Activated CD4-positive, CD25-positive, alpha-beta regulatory T cell (primary cell): ENCODE data around the gene SNX27.
"Not testable (repeated sequence)": the region's sequence is repeated elsewhere in the genome, so short reads cannot be mapped to it uniquely, and the experiment has no call there.

Experiments
- DNase-seq, 4 experiments: peaks; one replicate each; lab custom pipeline; 2025; lab: John Stamatoyannopoulos, UW

The SNX27 gene

DNA sequence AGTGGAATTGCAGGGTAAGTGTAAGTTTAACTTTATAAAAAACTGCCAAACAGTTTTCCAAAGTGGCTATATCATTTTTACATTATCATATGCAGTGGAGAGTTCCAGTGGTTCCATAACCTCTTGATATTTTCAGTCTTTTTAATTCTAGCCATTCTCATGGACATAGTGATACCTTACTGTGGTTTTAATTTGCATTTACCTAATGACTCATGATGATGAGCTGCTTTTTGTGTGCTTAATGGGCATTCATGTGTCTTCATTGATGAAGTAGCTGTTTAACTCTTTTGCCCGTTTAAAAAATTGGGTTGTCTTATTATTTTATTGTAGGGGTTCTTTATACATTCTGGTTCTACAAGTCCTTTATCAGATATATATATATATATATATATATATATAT lies 29.4 kb downstream of the SNX27 start:
- no peak for DNase-seq

DNA sequence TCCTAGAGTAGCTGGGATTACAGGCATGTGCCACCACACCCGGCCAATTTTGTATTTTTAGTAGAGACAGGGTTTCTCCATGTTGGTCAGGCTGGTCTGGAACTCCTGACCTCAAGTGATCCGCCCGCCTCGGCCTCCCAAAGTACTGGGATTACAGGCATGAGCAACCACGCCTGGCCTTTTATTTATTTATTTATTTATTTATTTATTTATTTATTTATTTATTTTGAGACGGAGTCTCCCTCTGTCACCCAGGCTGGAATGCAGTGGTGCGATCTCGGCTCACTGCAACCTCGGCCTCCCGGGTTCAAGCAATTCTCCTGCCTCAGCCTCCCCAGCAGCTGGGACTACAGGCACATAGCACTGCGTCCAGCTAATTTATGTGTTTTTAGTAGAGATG lies 31.2 kb downstream of the SNX27 start:
- not testable (repeated sequence) for DNase-seq

DNA sequence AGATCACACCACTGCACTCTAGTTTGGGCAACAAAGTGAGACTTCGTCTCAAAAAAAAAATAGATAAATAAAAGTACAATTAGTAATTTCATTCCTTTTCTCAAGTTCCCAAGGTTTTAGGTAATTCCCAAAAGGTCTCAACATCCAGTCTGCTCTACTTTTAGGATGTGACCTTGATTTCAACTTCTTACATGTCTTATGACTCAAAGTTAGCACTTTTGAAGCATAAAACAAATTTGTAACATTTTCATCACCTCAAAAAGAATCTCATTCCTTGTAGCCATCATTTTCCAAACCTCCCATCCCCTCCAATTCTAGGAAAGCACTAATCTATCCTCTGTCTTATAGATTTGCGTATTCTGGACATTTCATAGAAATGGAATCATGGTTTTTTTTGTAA lies 32.2 kb downstream of the SNX27 start:
- DNase-seq: no peak

DNA sequence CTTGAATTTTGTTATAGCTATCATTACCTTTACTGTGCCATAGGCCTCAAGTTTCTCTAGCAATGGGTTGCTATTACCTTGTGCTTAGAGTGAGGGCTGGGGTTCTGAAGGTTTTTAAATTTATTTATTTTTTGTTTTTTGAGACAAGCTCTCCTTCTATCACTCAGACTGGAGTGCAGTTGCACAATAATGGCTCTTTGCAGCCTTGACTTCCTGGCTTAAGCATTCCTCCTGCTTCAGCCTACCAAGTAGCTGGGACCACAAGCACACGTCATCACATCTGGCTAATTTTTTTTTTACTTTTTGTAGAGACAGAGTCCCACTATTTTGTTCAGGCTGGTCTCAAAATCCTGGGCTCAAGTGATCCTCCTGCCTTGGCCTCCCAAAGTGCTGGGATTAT lies 41.5 kb downstream of the SNX27 start:
- DNase-seq: no peak

DNA sequence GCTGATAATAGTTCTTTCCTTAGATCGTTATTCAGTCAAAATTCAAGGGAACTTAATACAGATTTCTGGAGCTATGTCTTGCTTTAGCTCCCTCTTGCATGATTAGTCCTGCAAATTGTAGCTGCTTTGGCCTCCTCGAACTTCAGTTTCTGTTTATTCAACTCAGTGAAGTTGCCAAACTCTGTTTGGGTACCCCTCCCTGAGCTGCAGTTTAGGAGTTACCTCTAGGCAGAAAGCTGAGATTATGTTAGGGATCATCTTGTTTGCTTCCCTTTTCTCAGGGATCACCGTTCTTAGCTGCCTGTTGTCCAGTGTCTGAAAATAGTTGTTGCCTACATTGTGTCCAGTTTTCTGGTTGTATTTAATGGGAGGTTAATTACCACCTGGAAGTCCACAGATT lies 43.5 kb downstream of the SNX27 start:
- no peak for DNase-seq

DNA sequence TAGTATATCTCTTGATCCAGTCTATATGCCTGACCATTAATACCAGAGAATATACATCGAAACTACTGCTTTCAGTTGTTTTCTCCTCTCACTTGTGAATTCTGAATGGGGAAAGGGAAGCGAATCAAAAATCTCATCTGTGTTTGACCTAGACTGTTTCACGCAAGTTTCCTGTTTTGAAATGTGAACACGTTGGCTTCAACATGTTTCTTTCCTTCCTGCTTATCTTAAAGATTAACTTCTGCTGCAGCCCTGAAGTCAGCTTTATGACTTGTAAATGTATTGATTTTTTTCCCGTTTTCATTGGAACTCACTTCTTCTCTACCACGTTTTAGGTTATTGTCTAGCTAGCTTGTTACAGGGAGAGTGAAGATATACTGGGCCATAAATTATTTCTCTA lies 49.9 kb downstream of the SNX27 start:
- DNase-seq: no peak

DNA sequence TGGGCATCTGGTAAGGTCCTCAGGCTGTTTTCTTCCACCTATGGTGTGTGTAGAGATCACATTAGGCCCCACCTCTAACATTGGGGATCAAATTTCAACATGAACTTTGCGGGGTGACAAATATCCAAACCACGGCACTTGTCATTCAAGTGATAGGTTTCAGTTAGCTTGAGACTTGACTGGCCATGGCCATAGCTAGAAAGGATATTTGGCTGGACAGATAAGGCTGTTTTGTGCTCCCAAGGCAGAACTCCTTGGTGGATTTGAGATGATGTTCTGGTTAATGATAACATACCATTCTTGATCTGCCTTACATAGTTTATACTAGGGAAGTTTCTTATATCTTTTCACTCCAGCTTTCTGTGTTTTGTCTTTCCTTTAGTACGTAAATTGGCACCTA lies 56.2 kb downstream of the SNX27 start:
- no peak for DNase-seq

DNA sequence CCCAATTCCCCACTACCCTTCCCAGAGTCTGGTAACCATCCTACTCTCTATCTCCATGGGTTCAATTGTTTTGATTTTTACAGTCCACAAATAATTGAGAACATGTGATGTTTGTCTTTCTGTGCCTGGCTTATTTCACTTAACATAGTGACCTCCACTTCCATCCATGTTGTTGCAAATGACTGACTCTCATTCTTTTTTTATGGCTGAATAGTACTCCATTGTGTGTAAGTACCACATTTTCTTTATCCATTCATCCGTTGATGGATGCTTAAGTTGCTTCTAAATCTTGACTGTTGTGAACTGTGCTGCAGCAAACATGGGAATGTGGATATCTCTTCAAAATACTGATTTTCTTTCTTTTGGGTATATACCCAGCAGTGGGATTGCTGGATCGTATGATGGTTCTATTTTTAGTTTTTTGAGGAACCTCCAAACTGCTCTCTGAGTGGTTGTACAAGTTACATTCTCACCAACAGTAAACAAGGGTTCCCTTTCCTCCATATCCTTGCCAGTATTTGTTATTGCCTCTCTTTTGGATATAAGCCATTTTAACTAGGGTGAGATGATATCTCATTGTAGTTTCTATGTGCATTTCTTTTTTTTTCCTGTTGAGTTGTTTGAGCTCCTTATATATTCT lies 58.3 kb downstream of the SNX27 start:
- DNase-seq: not testable (repeated sequence)

DNA sequence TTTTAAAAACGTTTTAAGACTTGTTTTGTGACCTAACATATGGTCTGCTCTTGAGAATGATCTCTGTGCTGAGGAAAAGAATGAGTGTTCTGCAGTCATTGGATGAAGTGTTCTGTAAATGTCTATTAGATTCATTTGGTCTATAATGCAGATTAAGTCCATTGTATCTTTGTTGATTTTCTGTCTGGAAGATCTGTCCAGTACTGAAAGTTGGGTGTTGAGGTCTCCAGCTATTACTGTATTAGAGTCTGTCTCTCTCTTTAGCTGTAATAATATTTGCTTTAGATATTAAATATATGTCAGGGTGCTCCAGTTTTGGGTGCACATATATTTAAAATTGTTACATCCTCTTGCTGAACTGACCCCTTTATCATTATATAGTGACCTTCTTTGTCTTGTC lies 61.6 kb downstream of the SNX27 start:
- no peak for DNase-seq

DNA sequence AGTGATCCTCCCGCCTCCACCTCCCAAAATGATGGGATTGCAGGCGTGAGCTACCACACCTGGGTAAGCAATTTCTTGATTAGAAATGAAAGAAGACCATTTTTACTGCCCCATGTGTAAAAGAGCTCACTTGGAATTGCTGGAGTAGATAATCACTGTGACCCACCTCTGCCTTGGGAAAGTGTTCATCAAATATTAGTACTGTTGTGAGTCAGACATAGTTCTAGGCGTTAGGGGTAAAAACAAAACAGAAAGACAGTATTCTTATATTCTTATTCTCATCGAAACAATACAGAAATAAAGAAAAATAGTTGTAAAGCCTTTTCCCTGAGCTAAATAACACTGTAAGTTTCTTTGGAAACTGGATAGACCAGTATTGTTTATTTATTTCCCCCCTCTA lies 68.5 kb downstream of the SNX27 start:
- DNase-seq: no peak

DNA sequence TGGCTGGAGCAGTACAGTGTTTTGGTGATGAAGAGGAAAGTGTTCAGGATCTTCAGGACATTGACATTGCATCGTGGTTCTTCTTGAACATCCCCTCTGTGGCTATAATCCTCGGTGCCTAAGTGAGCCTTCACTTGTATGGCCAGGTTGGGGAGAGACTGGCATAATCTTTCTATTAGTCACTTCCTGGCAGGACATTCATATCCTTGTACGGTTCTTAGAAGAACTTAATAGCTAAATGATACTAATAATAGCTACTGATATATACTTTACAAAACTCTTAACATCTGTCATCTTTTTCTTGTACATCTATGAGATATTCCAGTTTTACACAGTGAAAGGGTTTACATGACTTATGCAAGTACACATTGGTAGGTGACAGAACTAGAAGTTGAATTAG lies 69.0 kb downstream of the SNX27 start:
- no peak for DNase-seq

DNA sequence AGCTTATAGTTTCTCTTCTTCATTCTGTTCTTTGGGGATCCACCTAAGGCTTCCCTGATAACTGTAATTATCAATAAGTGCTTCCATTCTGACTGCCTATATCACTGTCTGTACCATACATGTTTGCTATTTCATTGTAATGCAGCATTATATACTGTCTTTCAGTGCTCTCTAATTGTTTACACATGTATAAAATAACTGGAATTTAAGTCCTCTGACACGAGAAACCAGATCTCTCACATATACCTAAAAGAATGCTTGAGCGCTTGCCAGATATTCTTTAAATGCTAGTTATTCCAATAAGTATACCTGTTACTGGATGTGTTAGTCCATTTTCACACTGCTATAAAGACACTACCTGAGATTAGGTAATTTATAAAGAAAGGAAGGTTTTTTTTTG lies 70.1 kb downstream of the SNX27 start:
- DNase-seq: no peak

DNA sequence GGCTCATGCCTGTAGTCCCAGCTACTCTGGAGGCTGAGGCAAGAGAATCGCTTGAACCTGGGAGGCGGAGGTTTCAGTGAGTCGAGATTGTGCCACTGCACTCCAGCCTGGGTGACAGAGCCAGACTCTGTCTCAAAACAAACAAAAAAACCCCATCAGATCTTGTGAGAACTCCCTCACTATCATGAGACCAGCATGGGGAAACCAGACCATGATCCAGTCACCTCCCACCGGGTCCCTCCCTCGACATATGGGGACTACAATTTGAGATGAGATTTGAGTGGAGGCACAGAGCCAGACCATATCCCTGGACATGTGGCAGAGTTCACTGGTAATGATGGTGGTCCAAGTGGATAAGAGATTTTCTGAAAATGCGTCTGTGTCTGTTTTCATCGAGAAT lies 71.1 kb downstream of the SNX27 start:
- DNase-seq: not testable (repeated sequence)

DNA sequence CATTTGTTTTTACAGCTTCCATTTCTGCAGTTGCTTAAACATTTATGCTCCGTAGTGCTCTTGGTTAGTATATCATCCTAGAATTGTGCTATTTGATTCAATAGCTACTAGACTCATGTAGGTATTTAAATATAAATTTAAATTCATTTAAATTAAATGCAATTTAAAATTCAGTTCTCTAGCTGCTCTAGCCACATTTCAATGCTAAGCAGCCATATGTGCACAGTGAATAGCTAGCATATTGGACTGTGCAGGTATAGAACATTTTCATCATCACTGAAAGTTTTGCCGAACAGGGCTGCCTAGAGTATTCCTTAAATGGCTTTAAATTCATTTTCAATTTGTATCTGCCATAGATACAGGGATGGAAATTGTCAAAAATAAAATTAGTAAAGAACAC lies 72.3 kb downstream of the SNX27 start:
- no peak for DNase-seq

DNA sequence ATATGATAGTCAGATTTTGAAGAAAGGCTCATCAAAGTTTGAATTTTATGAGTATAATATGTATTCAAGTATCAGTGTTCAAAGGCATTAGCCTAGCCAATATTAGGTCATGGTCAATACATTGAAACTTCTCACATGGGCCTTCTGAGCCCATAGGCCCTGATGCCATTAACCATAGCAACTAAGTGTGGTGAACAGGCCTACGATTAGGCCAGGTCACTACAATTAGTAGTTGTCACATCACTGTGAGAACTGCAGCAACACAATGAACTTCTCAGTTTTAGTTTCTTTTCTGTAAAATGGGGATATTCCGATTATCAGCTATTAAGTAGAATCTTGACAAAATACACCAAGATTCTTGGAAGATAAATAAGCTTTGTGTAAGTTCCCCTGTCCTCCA lies 74.7 kb downstream of the SNX27 start:
- no peak for DNase-seq

DNA sequence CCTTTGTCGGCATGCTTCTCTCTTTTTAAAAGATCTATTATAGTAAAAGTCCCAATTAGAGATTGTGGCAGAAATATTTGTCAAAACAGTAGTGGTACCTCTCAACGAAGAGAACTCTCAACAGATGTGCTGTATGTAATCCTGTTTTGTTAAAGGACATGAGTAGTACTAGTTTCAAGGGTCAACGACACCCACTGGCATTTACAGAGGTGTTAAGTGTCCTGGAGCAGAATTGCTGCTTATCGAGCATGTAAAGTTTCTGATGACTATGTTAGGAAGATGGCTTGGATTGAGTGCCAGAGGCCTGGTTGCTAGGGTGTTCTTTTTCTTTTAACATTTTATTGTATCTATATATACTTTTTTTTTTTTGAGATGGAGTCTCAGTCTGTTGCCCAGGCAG lies 77.6 kb downstream of the SNX27 start:
- no peak for DNase-seq

DNA sequence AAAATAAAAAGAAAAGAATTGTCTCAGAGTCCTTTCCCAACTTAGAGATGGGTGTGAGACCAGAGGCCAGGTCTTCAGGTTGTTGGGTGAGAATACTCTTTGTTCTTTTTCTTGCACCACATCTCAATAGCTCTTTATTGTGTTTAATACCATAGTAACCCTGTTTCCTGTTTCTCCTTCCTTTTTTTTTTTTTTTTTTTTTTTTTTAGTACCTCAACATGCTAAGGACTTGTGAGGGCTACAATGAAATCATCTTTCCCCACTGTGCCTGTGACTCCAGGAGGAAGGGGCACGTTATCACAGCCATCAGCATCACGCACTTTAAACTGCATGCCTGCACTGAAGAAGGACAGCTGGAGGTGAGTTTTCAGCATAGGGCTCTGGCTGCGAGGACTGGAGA lies 80.4 kb downstream of the SNX27 start:
- DNase-seq: no peak

DNA sequence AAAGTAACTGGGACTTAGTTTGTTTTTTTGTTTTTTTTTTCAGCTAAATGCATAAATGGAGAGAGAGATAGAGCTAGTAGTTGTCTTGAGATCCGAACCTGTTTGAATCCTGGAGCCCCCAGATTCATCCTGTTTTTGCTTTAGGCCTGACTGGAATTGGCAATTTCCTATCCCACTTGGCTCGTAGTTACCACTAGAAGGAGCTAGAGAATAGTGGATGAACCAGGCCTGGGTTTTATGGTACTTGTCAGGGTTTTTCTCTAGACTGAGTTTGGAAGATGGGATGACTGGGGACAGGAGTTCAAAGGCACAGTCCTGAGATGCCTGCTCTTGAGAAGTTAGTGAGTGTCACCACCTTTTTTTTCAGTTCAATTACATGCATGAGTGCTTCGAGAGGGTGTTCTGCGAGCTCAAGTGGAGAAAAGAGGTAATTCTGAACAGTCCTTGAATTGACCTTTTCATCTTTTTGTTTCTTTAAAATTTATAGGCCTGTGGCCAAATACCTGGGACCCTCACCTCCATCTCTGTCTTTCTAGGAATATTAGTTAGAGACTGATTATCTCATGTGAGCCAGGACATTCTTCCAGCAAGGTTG lies 81.3 kb downstream of the SNX27 start:
- no peak for DNase-seq

DNA sequence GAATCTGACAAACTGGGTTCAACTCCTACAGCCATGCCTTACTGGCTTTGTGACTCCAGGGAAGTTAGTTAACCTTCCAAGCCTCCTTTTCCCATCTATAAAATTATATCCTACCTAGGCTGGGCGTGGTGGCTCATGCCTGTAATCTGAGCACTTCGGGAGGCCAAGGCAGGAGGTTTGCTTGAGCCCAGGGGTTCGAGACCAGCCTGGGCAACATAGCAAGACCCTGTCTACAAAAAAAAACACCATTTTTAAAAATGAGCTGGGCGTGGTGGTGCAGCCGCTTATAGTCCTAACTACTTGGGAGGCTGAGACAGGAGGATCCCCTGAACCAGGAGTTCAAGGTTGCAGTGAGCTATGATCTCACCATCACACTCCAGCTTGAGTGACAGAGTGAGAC lies 89.7 kb downstream of the SNX27 start:
- no peak for DNase-seq

DNA sequence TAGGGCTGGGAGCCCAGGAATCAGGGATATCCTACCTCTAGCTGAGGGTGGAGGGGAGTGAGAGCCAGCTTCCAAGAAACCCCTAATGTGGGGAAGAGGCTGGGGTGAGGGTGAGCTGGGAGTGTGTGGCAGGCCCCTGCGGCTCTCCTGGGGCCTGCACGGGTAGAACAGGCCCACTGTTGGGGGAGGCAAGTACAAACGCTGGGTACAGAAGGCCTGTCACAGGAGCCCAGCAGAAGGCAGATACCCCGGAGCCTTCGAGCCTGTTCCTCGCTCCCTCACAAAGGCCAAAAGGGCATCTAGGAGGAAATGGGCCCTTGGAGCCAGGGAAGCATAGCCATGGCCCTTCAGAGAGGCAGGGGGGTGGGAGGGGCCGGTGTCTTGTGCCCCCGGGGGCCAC lies 91.1 kb downstream of the SNX27 start:
- DNase-seq: no peak

DNA sequence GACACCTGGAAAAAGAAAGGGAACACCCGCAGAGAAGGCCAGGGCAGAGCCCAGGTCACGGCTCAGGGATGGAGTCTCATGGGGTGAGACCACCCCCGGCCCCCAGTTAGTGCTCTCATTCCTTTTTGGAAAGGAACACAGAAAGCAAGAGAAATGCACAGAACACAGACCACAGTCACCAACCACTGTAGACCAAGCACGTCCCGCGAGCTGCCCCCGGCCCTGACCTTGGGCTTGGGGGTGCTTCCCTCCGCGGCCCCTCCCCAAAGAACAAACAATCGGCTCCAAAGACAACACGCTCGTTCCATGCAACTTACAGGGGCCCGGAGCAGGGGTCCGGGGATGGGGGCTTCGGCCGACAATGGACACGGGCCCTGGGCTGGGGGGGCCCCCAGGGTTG lies 92.0 kb downstream of the SNX27 start:
- DNase-seq: no peak

DNA sequence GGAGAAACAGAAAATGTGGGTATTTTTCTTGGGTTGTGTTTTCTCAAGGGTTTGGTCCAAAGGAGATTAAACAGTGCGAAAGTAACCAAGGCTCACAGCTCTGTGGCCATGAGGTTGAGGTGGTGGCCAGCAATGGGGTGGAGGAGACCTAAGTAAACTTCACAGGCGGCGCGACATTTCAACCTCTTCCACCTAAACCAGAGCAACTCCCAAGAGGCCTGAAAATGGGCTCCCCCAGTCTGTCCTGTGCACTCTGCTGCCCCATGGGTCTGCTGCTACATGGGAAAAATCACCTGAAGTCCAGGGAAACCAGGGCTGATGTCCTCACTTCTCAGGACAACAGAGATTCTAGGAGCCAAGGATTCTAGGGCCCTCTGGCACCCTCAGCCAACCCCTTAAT lies 92.4 kb downstream of the SNX27 start:
- DNase-seq: no peak

DNA sequence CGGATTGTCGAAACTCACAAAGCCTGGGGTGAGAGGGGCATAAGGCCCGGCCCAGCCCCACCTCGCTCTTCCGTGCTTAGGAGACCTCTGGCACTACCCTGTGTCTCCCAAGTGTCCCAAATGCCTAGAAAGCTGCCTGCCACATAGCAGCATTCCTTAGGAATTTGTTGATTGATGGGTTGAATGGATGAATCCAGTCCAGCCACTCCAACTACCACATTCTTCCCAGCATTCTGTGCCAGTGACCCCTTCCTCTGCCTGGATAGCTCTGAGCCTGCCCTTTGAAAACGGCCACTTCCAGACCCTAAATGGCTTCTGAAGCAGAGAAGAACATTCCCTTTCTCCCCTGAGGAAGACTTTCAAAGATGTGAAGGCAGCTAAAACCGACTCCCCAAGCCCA lies 93.3 kb downstream of the SNX27 start:
- DNase-seq: no peak

DNA sequence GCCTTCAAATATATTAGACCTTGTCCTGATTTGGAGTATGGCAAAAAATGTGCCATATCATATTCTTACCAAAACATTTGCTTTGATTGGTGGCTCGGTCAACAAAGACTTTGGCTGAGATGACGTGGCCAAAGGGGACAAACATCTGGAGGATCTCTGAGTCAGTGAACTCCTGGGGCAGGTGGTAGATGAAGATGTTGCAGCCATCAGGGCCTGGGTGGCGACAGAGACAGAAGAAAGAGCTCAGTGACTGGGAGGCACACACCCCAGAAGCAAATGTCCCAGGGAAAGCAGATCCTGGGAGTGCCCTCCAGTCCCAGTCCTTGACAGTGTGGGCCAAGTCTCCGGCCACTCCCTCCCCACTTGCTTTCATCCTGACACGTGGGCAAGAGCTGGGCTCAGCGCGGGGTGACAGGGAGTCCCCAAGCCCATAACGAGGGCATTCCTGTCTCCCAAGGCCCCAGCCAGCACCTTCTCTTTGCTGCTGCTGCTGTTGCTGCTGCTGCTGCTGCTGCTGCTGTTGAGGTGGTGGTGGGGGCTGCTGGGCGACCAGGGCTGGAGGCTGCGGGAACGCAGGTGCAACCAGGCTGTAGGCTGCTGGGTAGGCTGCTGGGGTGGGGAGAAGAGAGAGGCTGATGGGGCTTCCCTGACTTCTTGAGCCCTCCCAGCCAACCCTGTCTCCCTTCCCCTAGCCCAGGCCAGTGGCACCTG lies 94.1 kb downstream of the SNX27 start:
- DNase-seq: no peak
